Pons (tissue), 1 donor: ENCODE data around the gene BEST2.

ENCODE experiments used
- DNase-seq: peaks from one replicate; pipeline ENCODE4 v3.0.0-alpha.2; 2016; ENCODE audit warnings: low spot score

Gene BEST2

DNA sequence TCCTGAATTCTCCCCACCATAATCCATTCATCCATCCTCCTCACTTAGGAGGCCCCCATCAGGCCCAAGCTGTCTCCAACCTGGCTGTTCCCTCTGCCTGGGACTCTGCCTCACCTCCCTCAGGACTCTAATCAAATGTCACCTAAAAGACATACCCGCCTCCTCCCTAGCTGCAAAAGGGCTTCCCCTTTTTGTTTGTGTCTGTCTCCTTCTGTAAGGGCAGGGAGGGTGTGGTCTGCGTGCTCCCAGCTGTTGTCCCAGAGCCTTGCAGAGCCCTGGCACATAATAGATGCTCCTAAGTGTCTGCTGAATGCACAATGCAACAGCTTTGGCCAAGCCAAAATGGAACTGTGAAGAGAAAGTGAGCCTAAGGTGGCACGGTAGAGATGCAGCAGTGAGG is 21.5 kb upstream of the BEST2 start:
- no peak for DNase-seq

DNA sequence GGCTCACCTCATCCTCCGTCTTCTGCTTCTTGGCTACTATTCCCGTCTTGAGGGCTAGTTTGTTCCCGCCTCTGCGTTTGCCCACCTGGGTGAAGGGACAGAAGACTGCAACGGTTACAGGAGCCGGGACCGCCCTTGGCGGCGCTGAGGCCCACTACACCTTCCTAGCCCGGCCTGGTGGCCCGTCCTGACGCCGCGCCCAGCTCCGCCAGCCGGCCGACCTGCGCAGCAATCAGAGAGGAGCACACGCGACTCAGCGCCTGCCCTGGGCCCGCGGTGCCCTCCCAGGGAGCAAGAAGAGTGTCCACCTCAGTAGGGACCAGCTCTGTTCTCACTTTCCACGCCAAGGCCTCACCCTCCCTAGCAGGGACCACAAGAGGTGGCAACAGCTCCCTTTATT is 20.3 kb upstream of the BEST2 start:
- DNase-seq = no peak

DNA sequence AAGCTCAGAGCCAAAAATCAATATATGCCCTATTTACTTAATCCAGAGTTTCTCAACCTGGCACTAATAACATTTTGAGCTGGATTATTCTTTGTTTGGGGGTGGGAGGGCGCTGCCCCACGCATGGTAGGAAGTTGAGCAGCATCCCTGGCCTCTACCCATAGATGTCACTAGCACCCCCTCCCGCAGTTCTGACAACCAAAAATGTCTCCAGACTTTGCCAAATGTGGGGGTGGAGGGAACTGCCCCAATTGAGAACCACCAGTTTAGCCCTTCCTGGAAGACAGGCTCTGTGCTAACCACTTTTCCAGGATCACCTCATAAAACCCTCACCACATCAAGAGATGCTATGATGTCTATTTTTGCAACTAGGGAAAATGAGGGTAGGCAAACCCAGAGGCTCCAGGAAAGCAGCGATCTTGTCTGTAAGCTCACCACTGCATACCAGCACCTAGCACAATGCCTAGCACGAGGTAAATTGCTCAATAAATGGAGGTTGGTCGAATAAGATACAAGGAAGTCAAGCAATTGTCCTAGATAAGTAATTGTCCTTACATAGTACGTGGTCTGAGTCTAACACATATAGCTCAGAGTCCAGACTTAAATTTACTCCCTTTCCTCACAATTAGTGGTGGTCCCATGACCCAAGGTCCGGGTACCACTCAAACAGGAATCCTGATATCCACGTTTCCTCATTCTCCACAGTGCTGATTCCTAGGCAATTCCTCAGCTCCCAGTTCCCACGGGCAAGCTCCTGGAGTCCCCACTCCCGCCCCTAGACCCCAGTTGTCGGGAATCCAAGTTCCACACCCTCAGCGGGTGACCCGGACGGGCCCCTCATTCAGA is 18.0 kb upstream of the BEST2 start:
- peak; percentile 37 for DNase-seq

DNA sequence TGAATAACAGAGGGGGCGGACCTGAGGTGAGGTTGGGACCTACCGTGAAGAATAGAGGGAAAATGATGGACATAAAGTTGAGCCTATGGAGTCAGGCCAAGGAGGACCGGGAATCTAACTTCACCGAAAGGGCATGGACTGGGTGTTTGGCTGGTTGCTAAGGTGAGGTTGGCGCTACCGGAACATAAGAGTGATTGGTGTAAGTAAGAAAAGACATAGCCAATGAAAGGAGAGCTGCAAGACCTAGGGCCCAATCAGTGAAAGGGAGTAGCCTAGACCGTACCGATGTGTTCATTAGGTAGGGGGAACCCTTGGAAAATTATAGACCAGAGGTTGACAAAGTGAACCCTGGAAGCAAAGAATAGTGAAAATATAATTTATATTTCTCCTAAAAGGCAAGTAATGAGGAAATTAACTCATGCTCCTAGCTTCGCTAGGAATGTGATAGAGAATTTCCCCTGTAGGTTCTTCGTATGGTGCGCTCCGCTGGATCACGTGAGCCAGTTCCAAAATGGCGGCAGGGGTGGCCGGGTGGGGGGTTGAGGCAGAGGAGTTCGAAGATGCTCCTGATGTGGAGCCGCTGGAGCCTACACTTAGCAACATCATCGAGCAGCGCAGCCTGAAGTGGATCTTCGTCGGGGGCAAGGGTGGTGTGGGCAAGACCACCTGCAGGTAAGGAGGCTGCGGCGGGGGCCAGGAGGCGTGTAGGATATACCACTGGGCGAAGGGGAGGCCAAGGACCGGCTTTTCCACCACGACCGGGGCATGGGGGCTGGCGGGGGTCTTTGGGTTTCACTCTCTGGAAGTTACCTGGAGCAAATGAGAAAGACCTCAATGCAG is 14.4 kb upstream of the BEST2 start, which contains the start of gene GET3:
Gene GET3, plus strand, starts transcription at position 503 of the 840 bp plus-strand sequence. Its CDS starts 9 bp downstream, at position 512.
- DNase-seq = peak; percentile 100

DNA sequence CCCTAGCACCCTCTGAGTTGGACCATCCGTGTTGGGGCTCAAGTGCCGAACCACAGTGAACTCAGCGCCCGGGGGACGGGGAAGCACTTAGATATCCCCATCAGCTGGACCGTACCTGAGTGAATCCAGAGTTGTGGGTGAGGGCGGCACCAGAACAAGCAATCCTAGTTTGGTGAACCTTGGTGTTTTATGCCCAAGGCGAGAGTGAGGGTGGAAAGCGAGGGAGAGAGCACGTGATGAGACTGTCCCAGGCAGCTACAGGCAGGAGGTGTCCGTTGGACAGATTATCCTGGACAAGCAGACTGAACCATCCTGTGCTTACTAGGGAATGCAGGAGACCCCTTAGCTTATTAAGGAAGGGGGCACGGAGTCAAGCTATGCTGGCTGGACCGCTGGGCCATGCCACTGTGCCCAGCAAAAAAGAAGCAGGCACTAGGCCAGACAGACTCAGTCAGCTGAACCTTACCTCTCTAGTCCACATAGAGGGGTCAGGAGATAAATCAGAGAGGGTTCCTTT is 13.7 kb upstream of the BEST2 start:
- no peak for DNase-seq

DNA sequence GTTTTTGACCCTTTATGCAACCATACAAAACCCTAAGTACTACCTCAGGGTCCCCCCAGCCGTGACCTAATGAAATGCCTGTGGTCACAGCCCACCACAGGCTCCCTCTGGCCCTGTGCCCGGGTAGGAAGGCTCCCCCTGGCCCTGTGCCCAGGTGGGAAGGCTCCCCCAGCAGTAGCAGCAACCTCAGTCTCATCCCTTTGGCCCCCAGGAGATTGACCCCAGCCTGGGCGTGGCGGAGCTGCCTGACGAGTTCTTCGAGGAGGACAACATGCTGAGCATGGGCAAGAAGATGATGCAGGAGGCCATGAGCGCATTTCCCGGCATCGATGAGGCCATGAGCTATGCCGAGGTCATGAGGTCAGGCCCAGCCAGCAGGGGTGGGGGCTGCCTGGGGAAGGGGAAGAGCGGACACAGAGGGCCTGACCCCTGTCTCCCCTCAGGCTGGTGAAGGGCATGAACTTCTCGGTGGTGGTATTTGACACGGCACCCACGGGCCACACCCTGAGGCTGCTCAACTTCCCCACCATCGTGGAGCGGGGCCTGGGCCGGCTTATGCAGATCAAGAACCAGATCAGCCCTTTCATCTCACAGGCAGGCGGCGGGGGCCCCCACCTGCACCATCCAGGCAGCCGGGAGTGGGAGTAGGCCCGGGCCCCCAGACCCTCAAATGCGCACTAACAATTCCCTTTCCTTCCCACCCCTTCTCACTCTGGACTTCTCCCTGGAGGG is 6.3 kb upstream of the BEST2 start:
- no peak for DNase-seq

DNA sequence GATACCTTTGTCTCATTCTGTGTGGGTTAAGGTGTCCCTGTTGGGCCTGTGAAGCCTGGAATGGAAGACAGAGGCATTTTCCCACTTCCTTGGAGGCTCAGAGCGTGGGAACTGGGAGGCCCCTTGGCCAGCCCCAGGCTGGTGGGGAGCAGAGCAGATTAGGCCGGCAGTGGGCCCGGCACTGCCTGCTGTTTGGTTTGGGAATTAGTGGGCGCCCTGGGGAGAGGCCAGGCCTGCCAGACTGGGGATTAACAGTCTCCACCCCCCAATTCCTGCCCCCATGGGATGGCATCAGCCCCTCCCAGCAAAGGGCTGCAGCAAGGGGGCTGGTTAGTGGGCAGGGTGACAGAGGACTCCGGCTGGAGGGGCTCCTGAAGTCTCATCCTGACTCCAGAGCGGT is 3.1 kb upstream of the BEST2 start:
- DNase-seq = no peak

DNA sequence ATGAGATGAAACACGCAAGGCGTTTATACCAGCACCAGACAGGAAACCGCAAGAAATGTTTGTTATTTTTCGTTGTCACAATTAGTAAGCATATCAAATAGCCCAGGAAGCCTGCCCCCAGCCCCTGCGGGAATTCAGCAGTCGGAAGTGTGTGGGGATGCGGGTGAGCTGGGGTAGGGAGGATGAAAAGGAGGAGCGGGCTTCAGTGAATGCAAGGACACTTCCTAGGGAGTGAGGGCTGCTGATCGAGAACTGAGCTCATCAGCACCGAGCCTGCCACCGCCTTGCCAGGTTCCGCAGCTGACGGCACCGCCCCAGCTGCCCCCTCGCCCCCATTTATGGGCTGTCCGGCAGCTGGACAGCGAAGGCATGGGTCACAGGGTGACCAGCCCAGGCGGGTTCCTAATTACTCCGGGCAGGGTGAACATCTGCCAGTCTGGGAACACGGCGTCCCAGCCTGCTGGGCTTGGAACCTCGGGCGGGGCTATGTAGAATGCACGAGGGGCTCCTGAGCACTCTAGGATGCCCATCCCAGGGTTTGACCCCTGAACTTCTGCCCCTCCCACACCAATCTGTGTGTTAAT is 1.6 kb upstream of the BEST2 start:
- DNase-seq = no peak

DNA sequence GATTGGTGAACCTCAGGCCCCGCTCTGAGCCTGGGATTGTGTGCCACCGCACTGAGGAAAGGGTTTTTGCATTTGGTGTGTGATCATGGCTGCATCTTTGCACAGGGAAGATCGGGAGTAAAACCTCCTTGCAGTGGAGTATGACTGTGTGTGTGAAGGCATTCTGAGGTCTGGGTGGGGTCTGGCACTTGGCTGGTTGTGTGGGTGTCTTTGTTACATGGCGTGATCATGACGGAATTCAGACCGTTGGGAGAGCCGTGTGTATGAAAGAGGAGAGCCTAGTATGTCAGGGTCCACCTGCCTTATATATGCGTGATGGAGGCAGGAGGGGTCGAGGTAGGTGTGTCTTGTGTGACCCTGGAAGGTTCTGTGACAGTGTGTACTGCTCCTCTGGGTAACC is 740 bp upstream of the BEST2 start:
- no peak for DNase-seq

DNA sequence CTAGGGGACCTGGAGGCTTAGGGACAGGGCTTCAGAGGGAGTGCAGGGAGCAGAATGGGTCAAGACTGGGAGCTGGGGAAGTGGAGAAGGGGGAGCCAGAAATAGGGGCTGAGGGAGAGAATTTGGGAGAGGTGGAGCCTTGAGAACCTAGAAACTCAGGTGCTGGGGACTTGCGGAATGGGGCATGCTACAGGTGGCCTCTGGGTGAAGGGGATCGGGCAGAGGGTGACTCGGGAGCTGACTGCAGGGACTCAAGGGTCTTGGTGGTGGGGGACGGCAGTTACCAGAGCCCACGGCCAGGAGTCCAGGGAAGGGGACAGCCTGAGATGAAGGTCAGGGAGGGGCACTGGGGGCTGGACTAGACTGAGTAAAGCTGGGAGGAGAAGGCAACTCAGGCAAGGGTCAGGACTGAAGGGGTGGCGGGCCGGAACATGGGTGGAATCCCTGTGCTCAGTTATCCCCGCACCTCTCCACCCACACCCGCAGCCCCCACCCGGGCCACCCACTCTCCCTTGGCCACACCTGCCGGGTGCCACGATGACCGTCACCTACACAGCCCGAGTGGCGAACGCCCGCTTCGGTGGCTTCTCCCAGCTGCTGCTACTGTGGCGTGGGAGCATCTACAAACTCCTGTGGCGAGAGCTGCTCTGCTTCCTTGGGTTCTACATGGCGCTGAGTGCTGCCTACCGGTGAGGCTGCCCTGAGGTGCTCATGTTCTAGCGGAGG is 628 bp downstream of the BEST2 start:
- DNase-seq = no peak

DNA sequence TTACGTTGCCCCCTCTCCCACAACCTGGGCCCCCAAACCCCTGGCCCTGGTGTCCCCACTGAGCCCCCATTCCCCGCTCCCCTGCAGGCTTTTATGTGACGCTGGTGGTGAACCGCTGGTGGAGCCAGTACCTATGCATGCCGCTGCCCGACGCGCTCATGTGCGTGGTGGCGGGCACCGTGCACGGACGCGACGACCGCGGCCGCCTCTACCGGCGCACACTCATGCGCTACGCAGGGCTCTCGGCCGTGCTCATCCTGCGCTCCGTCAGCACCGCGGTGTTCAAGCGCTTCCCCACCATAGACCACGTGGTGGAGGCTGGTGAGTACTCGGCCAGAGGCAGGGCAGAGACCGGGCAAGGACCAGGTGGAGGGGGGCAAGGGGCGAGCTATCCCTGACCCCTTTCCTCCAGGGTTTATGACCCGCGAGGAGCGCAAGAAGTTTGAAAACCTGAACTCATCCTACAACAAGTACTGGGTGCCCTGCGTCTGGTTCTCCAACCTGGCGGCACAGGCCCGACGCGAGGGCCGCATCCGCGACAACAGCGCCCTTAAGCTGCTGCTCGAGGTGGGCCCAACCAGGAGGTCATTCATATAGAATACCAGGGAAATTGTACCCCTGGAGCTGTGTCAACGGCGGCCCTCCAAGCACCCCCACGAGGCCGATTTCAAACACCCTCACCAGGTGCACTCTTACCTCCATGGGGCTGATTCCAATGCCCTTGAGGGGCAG is 3.0 kb downstream of the BEST2 start:
- no peak for DNase-seq

DNA sequence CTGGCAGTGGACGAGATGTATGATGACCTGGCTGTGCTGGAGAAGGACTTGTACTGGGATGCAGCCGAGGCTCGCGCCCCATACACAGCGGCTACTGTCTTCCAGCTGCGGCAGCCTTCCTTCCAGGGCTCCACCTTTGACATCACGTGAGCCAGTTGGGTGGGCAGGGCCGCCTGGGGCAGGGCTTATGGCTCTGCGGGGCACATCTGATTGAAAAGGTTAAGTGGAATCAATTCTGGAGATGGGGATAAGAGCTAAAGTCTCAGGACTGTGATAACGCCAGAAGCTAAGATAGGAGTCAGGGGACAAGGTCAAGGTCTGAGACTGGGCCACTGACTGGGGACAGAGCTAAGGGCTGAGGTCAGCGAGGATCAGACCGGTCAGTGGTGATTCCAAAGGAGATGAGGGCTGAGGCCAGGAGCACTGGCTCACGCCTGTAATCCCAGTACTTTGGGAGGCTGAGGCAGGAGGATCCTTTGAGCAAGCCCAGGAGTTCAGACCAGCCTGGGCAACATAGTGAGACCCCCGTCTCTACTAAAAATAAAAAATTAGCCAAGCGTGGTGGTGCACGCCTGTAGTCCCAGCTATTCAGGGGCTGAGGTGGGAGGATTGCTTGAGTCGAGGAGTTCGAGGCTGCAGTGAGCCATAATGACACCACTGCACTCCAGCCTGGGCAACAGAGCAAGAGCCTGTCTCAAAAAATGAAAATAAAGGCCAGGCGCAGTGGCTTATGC is 4.7 kb downstream of the BEST2 start:
- no peak for DNase-seq

DNA sequence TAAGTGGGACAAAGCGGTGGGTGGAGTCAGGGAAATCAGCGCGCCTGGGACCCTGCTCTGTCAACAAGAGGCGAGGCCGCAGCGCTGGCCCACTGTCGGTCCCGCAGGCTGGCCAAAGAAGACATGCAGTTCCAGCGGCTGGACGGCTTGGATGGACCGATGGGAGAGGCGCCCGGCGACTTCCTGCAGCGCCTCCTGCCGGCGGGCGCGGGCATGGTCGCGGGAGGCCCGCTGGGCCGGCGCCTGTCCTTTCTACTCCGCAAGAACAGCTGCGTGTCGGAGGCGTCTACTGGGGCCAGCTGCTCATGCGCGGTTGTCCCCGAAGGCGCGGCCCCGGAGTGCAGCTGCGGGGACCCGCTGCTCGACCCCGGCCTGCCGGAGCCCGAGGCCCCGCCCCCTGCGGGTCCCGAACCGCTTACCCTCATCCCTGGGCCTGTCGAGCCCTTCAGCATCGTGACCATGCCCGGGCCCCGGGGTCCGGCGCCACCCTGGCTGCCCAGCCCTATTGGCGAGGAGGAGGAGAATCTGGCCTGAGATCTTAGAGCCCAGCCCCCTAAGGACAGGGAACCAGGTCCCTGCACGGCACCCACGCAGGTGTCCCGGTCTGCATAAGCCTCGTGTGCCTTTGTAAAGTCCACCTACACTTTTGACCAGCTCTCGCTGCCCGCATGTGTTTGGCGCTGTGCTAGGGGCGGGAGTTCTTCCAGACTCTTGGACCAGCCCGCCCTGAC is 6.1 kb downstream of the BEST2 start:
- DNase-seq = no peak

DNA sequence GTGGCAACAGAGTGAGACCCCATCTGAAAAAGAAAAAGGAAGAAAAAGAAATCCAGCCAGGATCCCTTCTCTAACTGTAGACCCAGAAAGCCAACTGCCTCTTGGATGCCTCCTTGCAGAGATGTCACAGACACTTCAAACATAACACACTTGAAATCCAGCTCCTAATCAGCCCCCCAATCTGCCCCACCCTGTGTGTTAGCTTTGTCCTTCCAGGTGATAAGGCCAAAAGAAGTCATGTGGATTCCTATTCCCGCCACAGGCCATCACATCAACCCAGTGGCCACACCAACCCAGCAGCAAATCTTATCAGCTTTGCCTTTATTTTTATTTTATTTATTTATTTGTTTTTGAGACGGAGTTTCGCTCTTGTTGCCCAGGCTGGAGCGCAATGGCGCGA is 8.1 kb downstream of the BEST2 start:
- no peak for DNase-seq

DNA sequence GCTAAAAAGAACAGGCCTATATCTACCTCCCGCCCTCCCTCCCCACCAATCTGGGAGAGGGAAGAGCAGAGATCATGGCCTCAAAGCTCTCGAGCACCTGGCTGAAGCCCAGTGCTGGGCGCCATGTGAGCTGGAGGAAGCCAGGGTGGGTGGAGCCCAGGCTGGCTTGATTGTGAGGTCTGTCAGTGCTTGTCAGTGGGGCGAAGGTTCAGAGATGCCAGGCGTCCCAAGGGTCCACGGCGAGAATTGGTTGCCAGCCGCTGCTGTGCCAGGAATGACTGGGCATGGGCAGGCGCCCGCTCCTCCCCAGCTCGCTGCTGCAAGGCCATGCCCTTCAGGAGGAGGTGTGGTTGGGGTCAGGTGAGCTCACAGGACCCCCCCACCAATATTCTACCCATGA is 11.5 kb downstream of the BEST2 start:
- no peak for DNase-seq

DNA sequence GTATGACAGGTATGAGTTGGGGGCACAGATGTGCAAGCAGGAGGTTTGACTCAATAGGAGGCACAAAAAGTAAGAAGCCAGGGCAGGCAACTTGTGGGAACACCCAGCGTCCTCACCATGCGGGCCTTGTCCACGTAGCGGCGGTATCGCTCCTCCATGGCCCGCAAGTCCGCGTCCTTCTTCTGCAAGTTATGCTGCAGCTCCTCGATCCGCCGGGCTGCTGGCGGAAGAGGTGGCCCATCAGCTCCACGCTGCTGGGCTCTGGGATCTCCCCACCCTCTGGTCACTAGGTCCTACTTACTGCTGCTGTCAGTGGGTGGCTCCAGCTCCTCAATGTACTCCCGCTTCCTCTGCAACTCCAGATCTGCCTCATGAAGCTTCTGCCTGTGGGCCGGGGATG is 13.1 kb downstream of the BEST2 start:
- DNase-seq = no peak

DNA sequence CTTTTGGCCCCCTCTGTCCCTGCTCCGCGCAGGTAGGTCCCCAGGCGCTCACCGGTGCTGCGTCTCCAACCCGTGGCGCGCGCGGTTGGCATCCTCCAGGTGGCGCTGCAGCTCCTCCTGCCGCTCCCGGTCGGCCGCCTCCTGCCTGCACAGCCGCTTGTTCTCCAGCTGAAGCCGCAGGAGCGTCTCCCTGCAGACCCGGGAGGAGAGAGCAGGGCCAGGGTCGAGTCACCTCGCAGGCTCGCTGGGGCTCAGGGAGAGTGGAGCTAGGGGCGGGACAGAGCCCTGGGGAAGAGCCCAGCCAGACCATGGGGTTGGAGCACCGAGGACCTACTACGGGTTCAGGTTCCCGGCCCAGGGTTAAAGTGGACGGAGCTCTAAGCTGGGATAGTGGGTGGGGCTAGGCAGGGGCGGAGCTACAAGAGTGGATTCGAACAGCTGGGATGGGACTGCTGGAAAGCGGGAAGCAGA is 14.5 kb downstream of the BEST2 start:
- DNase-seq = no peak

DNA sequence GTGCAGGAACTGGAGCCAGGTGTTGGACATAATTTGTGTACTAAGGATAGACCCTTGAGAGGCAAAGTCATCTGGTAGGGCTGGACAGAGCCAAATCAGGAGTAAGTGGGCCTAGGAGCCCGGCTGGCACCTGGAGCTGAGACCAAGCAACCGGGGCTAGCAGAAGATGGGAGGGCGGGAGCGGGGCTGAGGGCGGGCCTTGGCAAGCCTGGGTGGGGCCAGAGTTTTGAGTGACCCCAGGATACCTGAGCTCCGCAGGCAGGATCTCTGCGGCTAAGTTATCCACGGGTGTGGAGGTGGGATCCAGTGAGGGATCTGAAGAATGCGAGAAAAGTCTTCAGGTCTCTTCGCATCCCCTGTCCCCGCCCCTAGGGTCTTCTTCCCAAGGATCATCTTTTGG is 15.6 kb downstream of the BEST2 start:
- DNase-seq = no peak

DNA sequence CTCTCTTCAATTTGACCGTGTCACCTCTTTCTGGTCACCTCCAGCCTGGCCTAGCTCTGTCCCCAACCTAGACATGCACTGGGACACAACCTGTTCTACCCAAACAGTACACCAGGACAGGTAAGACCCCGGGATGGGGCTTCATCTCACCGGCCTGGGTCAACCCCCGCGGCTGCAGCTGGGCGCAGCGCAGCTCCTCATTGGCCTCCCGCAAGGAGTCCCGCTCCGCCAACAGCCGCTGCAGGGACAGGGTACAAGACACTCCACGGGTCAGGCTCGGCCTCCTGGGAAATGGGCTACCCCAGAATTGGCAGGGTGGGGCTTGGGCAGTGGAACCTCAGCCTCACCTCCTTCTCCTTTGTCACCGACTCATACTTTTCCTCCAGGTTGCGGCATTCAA is 16.1 kb downstream of the BEST2 start:
- no peak for DNase-seq
